GM21619 (cell line): ENCODE results near the gene RASIP1.
A peak's percentile ranks its signal among the peaks of the same experiment; 100 is the strongest.

Experiments
- ATAC-seq: cut with Tn5 transposase; IDR thresholded peaks from one replicate; pipeline ENCODE4 v1.9.1; 2021; ENCODE audit not compliant: unreplicated experiment

Gene RASIP1

DNA sequence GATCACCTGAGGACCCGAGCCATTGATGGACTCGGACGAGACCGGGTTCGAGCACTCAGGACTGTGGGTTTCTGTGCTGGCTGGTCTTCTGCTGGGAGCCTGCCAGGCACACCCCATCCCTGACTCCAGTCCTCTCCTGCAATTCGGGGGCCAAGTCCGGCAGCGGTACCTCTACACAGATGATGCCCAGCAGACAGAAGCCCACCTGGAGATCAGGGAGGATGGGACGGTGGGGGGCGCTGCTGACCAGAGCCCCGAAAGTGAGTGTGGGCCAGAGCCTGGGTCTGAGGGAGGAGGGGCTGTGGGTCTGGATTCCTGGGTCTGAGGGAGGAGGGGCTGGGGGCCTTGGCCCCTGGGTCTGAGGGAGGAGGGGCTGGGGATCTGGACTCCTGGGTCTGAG is 15.8 kb upstream of the RASIP1 start:
- no peak for ATAC-seq

DNA sequence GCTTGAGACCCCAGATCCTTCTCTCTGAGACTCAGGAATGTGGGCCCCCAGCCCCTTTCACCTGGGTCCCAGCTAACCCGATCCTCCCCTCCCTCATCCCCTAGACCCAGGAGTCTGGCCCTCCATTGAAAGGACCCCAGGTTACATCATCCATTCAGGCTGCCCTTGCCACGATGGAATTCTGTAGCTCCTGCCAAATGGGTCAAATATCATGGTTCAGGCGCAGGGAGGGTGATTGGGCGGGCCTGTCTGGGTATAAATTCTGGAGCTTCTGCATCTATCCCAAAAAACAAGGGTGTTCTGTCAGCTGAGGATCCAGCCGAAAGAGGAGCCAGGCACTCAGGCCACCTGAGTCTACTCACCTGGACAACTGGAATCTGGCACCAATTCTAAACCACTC is 15.4 kb upstream of the RASIP1 start:
- no peak for ATAC-seq

DNA sequence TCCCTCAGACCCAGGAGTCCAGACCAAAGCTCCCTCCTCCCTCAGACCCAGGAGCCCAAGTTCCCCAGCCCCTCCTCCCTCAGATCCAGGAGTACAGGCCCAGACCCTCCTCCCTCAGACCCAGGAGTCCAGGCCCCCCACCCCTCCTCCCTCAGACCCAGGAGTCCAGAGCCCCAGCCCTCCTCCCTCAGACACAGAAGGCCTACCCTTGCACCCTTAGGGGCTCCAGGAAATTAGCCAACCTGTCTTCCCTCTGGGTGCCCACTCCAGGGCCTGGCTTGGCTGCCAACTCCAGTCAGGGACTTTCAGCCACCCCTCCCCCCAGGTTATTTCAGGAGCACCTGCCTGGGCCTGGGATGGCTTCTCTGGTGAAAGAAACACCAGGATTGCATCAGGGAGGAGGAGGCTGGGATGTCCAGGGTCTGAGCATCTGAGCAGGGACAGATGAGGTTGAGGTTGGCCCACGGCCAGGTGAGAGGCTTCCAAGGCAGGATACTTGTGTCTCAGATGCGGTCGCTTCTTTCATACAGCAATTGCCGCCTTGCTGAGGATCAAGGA is 14.8 kb upstream of the RASIP1 start, which contains the start of gene FGF21:
Gene FGF21 (plus strand): TSS at position 441 of the 558 bp plus-strand sequence. CDS start 713 bp downstream, outside the sequence.
- no peak for ATAC-seq

DNA sequence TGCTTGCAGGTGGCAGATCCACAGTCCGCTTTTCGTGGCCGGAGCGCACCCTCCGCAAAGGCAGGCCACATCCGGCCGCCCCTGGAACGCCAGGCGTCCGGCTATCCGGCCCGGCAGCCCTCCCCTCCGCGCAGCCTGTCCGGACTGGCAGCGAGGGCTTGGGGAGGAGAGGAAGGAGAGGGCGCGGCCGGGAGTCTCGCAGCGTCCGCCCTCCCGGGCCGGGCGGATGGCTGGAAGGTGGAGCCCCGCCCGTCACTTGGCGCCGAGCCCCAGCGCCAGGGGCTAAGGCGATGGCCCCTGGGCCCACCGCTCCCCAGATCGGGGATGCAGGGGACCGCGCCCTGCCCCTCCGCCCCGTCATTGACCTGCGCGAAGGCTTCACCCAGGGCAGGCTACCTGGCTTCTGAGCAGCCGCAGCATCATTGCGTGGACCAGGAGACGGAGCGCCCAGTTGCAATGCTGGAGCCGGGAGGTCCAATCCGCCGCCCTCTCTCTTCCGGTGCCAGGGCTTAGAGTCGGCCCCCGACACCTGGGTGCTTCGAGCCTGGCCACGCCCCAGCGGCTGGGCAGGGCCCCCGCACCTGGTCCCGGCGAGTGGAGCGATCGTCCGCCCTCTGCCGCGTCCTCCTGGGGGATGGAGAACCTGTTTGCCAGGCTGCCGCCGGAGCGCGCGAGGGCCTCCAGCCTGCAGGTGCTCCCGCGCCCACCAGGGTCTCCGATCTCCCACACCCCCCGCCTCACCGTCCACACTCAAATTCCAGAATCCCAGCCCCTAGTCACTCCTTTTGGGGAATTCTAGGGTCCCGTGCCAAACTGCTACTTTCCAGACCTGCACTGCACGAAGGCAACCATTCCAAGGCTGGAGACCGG is 12.3 kb upstream of the RASIP1 start, which contains the start of gene FUT1:
Gene FUT1 (minus strand): TSS at position 146 of the 870 bp plus-strand sequence. CDS start 1,360 bp downstream, outside the sequence.
- no peak for ATAC-seq

DNA sequence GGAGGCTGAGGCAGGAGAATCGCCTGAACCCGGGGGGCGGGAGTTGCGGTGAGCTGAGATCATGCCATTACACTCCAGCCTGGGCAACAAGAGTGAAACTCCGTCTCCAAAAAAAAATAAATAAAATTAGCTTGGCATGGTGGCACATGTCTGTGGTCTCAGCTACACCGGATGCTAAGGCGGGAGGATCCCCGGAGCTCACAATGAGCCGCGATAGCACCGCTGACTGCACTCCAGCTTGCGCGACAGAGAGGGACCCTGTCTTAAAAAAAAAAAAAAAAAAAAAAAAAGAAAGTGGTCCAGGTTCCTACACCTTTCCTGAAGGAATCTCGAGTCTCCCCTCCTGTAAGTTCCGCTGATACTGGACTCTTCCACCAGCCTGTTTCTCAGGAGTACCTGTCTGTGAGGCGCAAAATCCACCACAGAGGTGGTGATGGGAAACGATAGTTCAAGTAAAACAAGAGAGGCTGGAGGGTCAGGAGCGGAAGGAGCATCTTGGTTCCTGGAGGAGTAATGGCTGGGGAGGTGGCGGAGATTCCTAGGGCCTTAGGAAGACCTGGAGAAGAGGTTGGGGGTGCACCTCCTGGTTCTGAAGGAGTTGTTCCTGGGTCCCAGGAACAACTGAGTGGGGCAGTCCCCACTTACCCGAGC is 11.6 kb upstream of the RASIP1 start:
- ATAC-seq = no peak

DNA sequence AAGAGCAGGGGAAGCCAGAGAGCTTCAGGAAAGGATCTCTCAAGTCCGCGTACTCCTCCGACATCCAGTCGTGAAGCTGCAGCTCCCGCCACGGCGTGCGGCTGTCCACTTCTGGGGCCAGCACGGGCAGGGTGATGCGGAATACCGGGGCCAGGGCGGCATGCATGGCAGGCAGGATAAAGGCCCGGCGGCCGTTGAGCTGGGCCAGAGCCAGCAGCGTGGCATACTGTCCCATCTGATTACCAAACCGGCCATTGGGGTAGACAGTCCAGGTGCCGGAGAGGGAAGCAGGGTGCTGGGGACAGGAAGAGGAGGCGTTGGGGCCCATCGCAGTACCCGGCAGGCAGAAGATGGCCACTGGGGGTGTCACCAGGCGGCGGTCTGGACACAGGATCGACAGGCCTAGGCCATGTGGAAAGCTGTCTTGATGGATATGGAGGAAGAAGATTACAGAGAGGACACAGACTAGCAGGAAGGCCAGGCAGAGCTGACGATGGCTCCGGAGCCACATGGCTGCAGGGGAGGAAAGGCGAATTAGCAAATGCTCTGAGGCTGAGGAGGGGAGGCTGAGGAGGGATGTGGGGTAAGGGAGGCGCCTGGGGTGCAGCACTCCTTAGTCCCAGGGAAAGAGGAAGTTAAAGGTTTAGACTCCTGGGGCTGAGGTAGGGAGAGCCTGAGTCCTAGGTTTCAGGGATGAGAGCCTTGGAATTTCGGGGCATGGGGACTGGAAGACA is 10.5 kb upstream of the RASIP1 start:
- ATAC-seq = no peak

DNA sequence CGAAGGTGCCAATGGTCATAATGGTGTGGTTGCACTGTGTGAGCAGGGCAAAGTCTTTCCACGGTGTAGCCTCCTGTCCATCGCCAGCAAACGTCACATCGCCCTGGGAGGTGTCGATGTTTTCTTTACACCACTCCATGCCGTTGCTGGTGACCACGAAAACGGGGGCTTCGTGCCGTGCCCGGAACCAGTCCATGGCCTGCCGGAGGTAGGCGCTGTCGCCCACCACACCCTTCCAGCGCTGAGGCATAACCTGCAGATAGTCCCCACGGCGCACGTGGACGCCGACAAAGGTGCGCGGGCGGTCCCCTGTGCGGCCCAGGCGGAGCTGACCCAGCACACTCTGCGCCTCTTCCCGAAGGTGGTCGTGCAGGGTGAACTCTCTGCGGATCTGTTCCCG is 9.9 kb upstream of the RASIP1 start:
- no peak for ATAC-seq

DNA sequence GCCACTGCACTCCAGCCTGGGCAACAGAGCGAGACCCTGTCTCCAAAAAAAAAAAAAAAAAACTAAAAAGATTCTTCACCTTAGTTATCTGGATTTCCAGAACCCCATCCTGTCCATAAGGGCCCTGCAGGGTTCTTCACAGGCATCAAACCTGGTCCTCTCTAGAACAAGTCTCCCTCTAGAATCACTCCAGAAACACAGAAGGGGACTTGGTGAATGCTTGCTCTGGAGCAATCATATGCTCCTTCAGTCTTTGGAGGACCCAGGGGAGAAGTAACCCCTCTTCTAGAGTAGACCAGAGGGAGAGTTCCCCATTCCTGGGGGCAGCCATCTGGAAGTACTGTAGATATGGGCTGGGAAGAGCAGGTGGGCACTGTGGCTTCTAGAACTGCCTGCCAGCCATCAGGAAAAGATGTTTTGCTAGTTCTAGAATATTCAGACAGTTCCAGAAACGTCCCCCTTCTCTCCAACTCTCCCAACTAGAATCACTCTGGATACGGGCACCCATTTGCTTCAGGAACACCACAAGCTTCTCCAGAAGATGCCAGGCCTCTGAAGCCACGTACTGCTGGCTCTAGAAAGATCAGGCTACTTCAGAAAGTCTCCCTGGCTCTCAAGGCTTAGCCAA is 9.3 kb upstream of the RASIP1 start:
- no peak for ATAC-seq

DNA sequence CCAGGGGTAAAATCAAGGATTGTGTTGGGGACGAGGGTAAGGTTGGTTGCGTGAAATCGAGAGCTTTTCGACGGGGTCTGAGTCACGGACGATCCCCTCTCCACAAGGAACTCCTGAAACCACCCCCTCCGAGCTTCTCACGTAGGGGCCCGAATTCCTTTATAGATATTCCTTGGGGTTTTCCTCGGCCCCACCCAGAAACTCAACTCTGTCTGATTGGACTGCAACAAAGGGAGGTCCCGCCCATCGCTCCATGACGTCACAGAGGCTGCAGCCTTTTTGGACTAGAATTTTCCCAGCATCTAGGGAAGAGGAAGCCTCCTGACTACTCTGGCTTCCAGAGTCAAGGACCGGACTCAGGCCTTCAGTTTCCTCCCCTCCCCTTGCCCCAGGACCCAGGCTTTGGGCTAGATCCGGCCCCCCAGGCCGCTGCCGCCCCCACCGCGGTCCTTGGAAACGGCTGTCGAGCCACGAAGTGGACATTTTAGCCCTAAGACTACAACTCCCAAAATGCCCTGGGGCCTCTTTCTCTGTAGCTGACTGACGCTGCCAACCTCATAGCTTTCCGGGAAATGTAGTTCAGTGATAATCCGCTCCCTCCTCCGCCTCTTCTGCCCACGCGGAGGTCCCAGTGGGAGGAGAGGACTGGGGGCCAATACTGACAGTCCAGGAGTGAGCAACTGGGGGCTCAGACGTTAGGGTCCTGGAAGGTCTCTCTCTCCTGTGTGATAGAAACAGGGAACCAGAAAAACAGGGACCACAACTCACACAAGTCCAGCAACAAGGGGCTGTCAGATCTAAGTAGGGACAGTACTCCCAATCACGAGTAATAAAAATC is 6.5 kb upstream of the RASIP1 start, which contains the start of gene IZUMO1:
Gene IZUMO1 (minus strand): TSS at position 172 of the 838 bp plus-strand sequence. CDS start 1,050 bp downstream, outside the sequence.
- no peak for ATAC-seq

DNA sequence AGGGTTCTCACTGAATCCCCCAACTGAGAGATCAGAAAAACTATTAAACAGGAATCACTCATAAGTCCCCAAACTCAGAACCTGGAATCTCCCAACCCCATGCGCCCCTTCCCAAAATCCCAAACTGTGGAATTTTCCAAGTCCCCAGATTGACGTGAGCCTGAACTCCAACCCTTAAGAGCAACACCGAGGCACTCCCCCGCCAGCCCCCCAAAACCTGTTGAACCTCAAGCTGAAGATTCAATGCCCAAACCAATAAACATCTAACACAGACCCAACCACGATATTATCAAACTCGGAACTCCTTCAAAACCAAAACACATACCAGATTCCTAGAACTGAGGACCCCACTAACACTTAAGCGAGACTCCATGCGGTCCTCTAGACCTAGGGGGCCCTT is 5.7 kb upstream of the RASIP1 start:
- no peak for ATAC-seq

DNA sequence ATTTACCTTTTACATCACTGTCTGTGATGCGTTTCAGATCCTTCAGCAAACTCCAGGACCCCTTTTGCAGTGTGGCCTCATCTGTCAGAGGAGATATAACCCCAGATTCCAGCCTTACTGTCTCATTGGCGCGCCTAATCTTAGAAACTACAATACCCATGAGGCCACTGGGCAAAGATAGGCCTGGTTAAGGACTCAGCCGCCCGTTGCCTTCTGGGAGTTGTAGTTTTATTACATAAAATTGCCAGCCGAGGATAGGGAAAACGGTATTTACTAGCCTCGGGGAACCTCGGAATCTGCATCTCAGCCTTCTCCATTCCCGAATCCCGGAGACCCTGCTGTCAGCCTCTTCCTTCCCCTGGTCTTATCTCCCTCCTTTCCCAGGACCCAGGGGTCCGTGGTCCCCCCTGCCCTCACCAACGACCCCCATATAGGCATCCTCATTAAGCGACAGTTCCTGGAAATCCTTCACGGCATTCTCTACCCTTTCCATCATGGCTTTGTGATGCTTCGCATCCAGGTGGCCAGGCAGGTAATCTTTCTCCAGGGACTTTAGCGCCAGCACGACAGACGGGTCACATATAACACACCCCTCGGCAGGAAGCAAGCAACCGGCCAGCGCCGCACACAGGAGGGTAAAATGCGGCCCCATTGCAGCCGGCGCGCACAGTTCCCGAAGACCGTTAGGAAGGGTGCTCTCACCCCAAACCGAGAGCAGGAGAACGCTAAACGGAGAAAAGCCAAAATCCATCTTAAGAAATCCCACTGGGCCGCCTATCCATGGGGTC is 5.0 kb upstream of the RASIP1 start:
- ATAC-seq = no peak

DNA sequence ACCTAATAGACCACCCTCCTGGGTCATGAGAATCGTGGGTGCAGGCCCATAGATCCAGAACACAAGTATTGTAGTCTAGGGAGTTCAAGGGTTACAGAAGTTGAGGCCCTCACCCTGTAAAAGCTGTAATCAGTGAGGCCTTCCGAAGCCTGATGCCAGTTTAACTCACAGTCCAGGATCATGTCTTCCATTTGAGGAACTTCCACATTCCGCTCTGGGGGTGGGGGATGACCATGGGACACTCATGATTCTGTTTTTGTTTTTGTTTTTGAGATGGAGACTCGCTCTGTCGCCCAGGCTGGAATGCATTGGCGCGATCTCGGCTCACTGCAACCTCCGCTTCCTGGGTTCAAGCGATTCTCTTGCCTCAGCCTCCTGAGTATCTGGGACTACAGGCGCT is 1.7 kb upstream of the RASIP1 start:
- ATAC-seq = no peak

DNA sequence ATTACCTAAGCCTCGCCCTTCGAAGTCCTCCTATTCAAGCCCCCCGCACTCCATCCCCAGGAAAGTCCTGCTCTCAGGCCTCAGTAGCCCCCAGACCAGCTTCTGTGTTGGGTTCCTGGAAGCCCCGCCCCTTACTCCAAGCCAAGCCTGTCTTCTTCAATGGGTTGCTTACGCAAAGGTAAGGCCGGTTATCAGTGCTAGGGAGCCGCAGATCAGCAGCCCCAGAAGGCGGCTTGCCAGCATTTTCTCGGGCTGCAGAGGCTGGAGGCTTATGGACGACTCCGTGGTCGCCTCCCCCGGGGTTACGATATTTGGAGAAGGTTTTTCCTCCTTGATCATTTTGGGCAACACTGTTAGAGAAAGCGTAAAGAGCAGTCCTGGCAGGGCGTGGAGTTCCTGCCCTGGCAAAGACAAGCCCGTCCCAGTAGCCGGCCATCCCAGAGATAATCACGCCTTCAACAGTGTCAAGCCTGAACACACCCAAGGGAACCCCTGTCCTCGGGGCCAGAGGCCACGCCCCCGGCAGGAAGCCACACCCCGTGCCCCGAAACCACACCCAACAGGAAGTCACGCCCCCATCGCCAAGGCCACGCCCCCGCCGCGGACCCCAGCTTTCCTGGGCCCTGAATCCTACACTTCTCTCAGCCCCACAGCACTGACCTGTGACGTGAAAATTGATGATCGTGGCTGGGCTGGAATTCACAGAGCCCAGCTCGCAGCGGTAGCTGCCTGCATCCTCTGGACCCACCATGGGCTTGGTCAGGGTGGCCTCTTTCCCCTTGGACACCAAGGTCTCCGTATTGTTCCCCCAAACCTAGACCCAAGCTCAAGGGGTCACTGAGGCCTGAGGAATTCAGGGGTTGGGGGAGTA is 954 bp upstream of the RASIP1 start:
- no peak for ATAC-seq

DNA sequence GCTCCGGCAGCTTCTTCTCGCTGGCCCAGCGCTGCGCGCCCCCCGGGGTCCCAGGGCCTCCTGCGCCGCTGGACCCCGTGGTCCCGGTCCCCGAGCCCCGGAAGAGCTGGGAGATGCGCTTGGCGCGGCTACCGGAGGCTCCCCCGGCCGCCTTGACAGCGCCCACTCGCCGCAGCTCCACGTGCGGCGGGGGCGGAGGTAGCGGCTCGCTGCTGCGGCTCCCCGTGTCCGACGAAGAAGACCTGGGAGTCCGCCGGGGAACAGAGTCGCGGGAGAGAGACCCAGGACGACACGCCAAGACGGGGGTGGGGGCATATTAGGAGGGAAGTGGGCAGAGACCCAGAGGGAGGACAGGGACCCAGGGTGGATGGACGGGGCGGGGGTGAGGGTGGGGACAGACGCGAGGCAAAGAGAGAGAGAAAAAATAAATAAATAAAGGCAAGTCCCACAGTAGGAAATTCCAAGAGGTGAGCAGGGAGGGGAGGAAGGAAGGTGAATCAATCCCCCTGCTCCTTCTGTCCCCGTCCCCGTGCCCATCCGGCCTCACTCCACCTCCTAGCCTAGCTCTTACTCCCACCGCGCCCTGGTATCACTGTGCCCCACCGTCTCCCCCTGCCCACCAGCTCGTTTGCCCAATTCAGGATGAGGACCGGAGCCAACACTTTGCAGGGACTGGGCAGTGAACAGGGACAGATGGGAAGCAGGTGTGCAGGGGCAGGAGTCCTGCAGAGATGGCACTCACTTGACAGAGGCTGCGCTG is 826 bp downstream of the RASIP1 start:
- ATAC-seq = no peak

DNA sequence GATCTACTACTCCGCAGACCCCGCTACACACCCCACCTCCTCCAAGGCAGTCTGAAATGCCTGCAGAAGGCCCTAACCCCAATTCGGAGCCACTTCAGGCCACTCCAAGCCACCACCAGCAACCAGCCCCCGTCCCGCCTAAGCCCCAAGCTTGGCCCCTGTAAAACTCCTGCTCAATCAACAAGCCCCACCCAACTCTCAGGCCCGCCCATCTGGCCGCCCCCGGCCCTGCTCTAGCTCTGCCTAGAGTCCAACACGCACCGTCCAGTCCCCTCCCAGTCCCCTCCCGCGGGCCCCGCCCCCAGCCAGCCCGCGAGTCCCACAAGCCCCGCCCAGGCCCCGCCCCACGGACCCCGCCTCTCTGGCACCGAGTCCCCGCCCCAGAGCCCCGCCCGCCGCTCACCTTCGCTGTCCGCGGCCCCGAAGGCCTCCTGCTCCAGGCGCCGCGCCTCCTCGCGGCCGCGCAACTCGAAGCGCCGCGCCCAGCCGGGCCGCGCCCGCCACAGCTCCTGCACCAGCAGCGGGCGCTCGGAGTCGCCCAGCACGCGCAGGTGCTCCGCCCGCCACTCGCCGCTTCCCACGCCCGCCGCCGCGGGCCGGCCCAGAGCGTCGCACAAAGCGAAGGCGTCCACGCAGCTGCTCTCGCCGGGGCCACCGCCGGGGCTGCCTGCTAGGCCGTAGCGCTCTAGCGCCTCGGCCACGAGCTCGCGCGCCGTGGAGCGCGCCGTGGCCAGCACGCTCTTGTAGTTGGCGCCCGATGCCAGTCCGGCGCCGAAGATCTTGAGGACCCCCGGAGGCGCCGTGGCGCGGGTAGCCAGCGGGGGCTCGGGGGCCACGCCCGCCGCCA is 1.6 kb downstream of the RASIP1 start:
- peak; percentile 66 for ATAC-seq

DNA sequence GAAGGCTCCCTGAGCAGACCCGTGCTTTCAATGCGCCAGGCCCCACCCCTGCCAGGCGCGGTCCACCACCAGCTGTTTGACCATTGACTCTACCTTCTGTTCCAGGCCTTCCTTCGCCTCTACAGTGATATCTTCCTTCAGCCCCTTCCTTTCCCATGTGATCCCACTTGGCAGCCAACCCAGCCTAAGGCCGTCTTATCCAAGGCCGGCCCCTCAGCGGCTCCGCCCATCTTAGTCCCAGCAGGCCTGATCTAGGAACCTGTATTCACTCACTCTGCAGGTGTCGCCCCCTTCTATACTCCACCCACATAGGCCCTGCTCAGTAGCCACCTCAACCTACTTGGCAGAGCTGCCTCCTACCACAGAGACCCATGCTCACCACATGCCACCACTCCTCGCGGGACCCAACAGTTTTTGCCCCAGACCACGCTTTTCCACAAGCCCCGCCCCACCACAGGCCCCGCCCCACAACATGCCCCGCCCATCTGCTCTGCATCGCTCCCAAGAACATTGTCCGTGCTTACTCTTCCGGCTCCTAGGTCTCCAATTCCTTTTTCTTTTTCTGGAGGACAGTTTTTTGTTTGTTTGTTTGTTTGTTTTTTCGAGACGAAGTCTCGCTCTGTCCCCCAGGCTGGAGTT is 2.9 kb downstream of the RASIP1 start:
- no peak for ATAC-seq
